Psoas muscle (tissue), 8 donors: ENCODE data around the gene TSPAN16. TPM values are rescaled to one million over a fixed set of nuclear protein-coding genes. Genes with fewer than 3 reads are reported as not detected.

Experiments used
- ATAC-seq, 4 donors: fragments of 200-7000 bp; cut with Tn5 transposase; one replicate each; pipeline ENCODE4 v1.9.1; 2020; ENCODE audit warnings: moderate library complexity in 3 of 4, mild to moderate bottlenecking in 2 of 4
- DNase-seq, 2 donors: peaks; one replicate each; pipeline ENCODE4 v3.0.0-alpha.2; 2020
- H3K27ac ChIP-seq: fragments of 200-600 bp; one replicate; pipeline ENCODE4 v1.8.0; 2022
- H3K27me3 ChIP-seq, 3 donors: fragments of 200-600 bp in 1 of 3; one replicate each; pipeline versions ENCODE4 v1.6.1 to v1.8.0; 2013 to 2022; ENCODE audit warnings: low read length in 2 of 3, mild to moderate bottlenecking in 2 of 3, moderate library complexity in 1 of 3; ENCODE audit not compliant: insufficient read depth in 3 of 3
- H3K36me3 ChIP-seq, 2 donors: fragments of 200-600 bp in 1 of 2; one replicate each; pipeline versions ENCODE4 v1.6.1 to v1.8.0; 2013 to 2022; ENCODE audit warnings: low read depth in 1 of 2, mild to moderate bottlenecking in 1 of 2, moderate library complexity in 1 of 2; ENCODE audit not compliant: insufficient read depth in 1 of 2
- H3K4me1 ChIP-seq: fragments of 200-600 bp; one replicate; pipeline ENCODE4 v1.8.0; 2022
- H3K4me3 ChIP-seq: fragments of 200-600 bp; one replicate; pipeline ENCODE4 v1.8.0; 2022; ENCODE audit warnings: mild to moderate bottlenecking
- H3K9me3 ChIP-seq: fragments of 200-600 bp; one replicate; pipeline ENCODE4 v1.8.0; 2022
- CTCF ChIP-seq: fragments of 200-600 bp; IDR thresholded peaks from one replicate; pipeline ENCODE4 v1.8.0; 2022; ENCODE audit warnings: antibody characterized with exemption
- WGBS, 3 donors: extraction: QIAGEN DNeasy Blood & Tissue Kit; methylation state at CpG; one replicate each; pipeline versions ENCODE4 v1.1.6 to v1.1.7; 2013; 5-methylcytosine and 5-hydroxymethylcytosine counted together
- intact Hi-C, 2 donors: fragments of 100-400 bp; cut with DNase I; formaldehyde crosslinking; loops; one replicate each; pipeline versions ENCODE4 v1.11.0 to v1.14.2; 2022
- polyA plus RNA-seq, 3 donors: library from polyadenylated mRNA; stranded (reverse); fragments of 200-250 nt; gene quantifications; one replicate each; pipeline ENCODE4 v1.2.3, GENCODE V29; 2013
- total RNA-seq, 4 donors: library from RNA; stranded (reverse); fragmentation: NEBNext Ultra II Directional in 2 of 4; extraction: Animal tissue kit (Norgen Biotek cat#: 25700) in 2 of 4; gene quantifications; one replicate each; pipeline versions ENCODE4 v1.2.1 to v1.2.4, GENCODE V29; 2021 to 2023
- donor health status: healthy with polysubstance abuse.
- donor health status: DM: no; HTN: no; CAD: no; lungs with moderate emphysema.
- donor health status: Bipolar disorder and iron deficiency.
- donor health status: healthy.
- donor health status: DM: yes; HTN: yes; CAD: no.
- donor health status: DM: no; HTN: no; CAD: no.
- donor health status: DM: no; HTN: no; CAD: no.
- donor health status: DM: yes; HTN: yes; CAD: no.

TSPAN16 gene
- total and polyA plus RNA-seq, 7 donors, result not detected

GRCh38 chr19:11288349-11288748, 7.6 kb upstream of the TSPAN16 start:
- H3K4me3 ChIP-seq, result no peak overlapping the region
- peaks cover 0 to 26% (median 0%) of the 10 kb centered on the region in 3 donors for H3K27me3 ChIP-seq
- intact Hi-C loops, result loop anchor here in 1 of 2 donors (5.0 kb wide), 1 partner anchor 46 kb away; no protein-coding TSS in a partner anchor
- DNase-seq (no peak), ATAC-seq (no peak)
- WGBS, 3 donors, result 72 to 82% (median 81%) methylated on average over 7 of the region's 7 CpGs
- H3K4me1 ChIP-seq, result no peaks in the 10 kb centered on the region
- no peak overlapping the region for H3K27ac ChIP-seq
- H3K36me3 ChIP-seq, result no peaks in the 10 kb centered on the region
- no peaks in the 10 kb centered on the region for H3K9me3 ChIP-seq
- TF ChIP-seq CTCF, result peak; percentile 27

GRCh38 chr19:11290256-11290655, 5.7 kb upstream of the TSPAN16 start:
- Histone ChIP-seq H3K4me1 (no peaks in the 10 kb centered on the region), H3K36me3 (no peaks in the 10 kb centered on the region), H3K9me3 (no peaks in the 10 kb centered on the region), H3K27me3 (peaks cover 0 to 36% (median 1%) of the 10 kb centered on the region in 3 donors), H3K4me3 (no peak overlapping the region), H3K27ac (no peak overlapping the region)
- intact Hi-C loops, result loop anchor here (5.0 to 10.0 kb wide), 4 partner anchors 157 to 295 kb away; partner anchors contain the start of gene ELAVL3 (in 1 of the 2)
- DNase-seq, result no peak
- no peak for ATAC-seq
- WGBS, 3 donors, result 81 to 89% (median 88%) methylated on average over 4 of the region's 4 CpGs
- no peak for TF ChIP-seq CTCF

- Histone ChIP-seq H3K36me3 (no peaks in the 10 kb centered on the region), H3K4me1 (no peaks in the 10 kb centered on the region), H3K27me3 (peaks cover 0 to 39% (median 1%) of the 10 kb centered on the region in 3 donors), H3K27ac (no peak overlapping the region), H3K9me3 (no peaks in the 10 kb centered on the region), H3K4me3 (no peak overlapping the region)
- ATAC-seq (no peak), DNase-seq (no peak)
- WGBS, 3 donors, result 90 to 93% (median 93%) methylated on average over 7 of the region's 7 CpGs
- TF ChIP-seq CTCF, result no peak
- intact Hi-C loops, result loop anchor here (5.0 to 10.0 kb wide), 4 partner anchors 156 to 293 kb away; partner anchors contain the start of gene ELAVL3 (in 1 of the 2)
Measured at GRCh38 chr19:11291415-11291814, 4.5 kb upstream of the TSPAN16 start.

- no peak for TF ChIP-seq CTCF
- Histone ChIP-seq H3K27me3 (peaks cover 0 to 39% (median 1%) of the 10 kb centered on the region in 3 donors), H3K36me3 (no peaks in the 10 kb centered on the region), H3K27ac (no peak overlapping the region), H3K4me3 (no peak overlapping the region), H3K9me3 (no peaks in the 10 kb centered on the region), H3K4me1 (no peaks in the 10 kb centered on the region)
- WGBS, 3 donors, result 65 to 69% (median 68%) methylated on average over 1 of the region's 1 CpG
- DNase-seq (no peak), ATAC-seq (no peak)
- intact Hi-C loops, result loop anchor here (2.0 to 10.0 kb wide), 5 partner anchors 155 to 295 kb away; partner anchors contain the start of gene ELAVL3 (in 1 of the 2)
Measured at GRCh38 chr19:11291991-11292390, 4.0 kb upstream of the TSPAN16 start.
